GM12878 (cell line): ENCODE measurements around the gene ETV6. TPM values are rescaled to one million over a fixed set of nuclear protein-coding genes. Genes with fewer than 3 reads are reported as not detected.

Experiments
- ATAC-seq: fragments of 200-7000 bp; cut with Tn5 transposase; 3 replicates; pipeline ENCODE4 v1.9.1; 2020; ENCODE audit warnings: mild to moderate bottlenecking, moderate library complexity
- BruUV-seq: library from RNA; stranded (reverse); fragments of 400-500 nt; replicated peaks from 2 replicates; lab custom pipeline; 2021; lab: Mats Ljungman, UMichigan
- CTCF ChIA-PET: fragments of 300-600 bp; sonication (Branson Sonifier 250); formaldehyde crosslinking; extraction: SDS; loops from one replicate; lab custom pipeline; 2021; ENCODE audit warnings: inconsistent platforms; lab: Yijun Ruan, JAX
- POLR2A ChIA-PET: fragments of 350-600 bp; formaldehyde crosslinking; extraction: SDS; loops from one replicate; lab custom pipeline; 2021; ENCODE audit warnings: inconsistent platforms; lab: Charles Lee
- RAD21 ChIA-PET: fragments of 300-600 bp; sonication (Branson Sonifier 250); formaldehyde crosslinking; loops from one replicate; lab custom pipeline; 2023; ENCODE audit warnings: antibody characterized with exemption; ENCODE audit not compliant: unreplicated experiment; lab: Charles Lee
- SMC1A ChIA-PET: fragments of 300-600 bp; sonication (Branson Sonifier 250); formaldehyde crosslinking; loops from one replicate; lab custom pipeline; 2023; ENCODE audit not compliant: unreplicated experiment, uncharacterized antibody; lab: Charles Lee
- DNase-seq: peaks from one replicate; pipeline ENCODE4 v3.0.0-alpha.2; 2011; ENCODE audit warnings: low read depth, low spot score
- FAIRE-seq: peaks from 3 replicates; lab custom pipeline; 2011; peaks lifted over from hg19 to GRCh38; lab: Jason Lieb, UNC
- H2AFZ ChIP-seq: 2 replicates; pipeline ENCODE4 v1.6.0; 2011; ENCODE audit warnings: low read depth, low read length, control low read depth; ENCODE audit not compliant: control insufficient read depth
- H3K27ac ChIP-seq: 2 replicates; pipeline ENCODE4 v1.5.1; 2011; ENCODE audit warnings: control low read depth; ENCODE audit not compliant: control insufficient read depth, insufficient read depth
- H3K27me3 ChIP-seq, 2 experiments: replicated peaks in 1 of 2; 2 replicates each; pipeline versions ENCODE4 v1.6.0 to v1.6.1; 2011; ENCODE audit warnings: low read length in 1 of 2; ENCODE audit not compliant: control insufficient read depth in 2 of 2, insufficient read depth in 2 of 2
- H3K36me3 ChIP-seq, 2 experiments: 2 replicates each; pipeline ENCODE4 v1.5.1; 2011; ENCODE audit warnings: low read length in 1 of 2; ENCODE audit not compliant: control insufficient read depth in 2 of 2, insufficient read depth in 2 of 2
- H3K4me1 ChIP-seq: 2 replicates; pipeline ENCODE4 v1.6.1; 2011; ENCODE audit warnings: mild to moderate bottlenecking, low read length, moderate library complexity, mixed read lengths; ENCODE audit not compliant: control insufficient read depth, insufficient read depth
- H3K4me2 ChIP-seq: 2 replicates; pipeline ENCODE4 v1.6.0; 2011; ENCODE audit warnings: control low read depth; ENCODE audit not compliant: control insufficient read depth, insufficient read depth
- H3K4me3 ChIP-seq: fragments of 200-600 bp; sonication (generic); 2 replicates; pipeline ENCODE4 v1.5.1; 2016
- H3K79me2 ChIP-seq: 2 replicates; pipeline ENCODE4 v1.6.0; 2011; ENCODE audit warnings: low read length; ENCODE audit not compliant: control insufficient read depth, insufficient read depth
- H3K9ac ChIP-seq: 2 replicates; pipeline ENCODE4 v1.8.0; 2011; ENCODE audit warnings: low read length, control low read depth, mixed read lengths; ENCODE audit not compliant: control insufficient read depth, insufficient read depth
- H3K9me3 ChIP-seq: replicated peaks from 3 replicates; pipeline ENCODE4 v1.5.1; 2011; ENCODE audit warnings: mild to moderate bottlenecking, low read length; ENCODE audit not compliant: control insufficient read depth, insufficient read depth
- H4K20me1 ChIP-seq: 2 replicates; pipeline ENCODE4 v1.6.0; 2011; ENCODE audit not compliant: control insufficient read depth, insufficient read depth
- CHD4 ChIP-seq: fragments of 200-600 bp; sonication (generic); IDR thresholded peaks from 2 replicates; pipeline ENCODE4 v1.6.1; 2016; ENCODE audit warnings: mild to moderate bottlenecking
- JUNB ChIP-seq: IDR thresholded peaks from 2 replicates; pipeline ENCODE4 v1.6.1; 2016; ENCODE audit warnings: antibody characterized with exemption, mild to moderate bottlenecking
- MEF2B ChIP-seq: fragments of 450-650 bp; IDR thresholded peaks from 2 replicates; pipeline ENCODE4 v1.6.1; 2018; ENCODE audit warnings: mild to moderate bottlenecking, moderate library complexity; ENCODE audit not compliant: partially characterized antibody, poor library complexity, severe bottlenecking
- NBN ChIP-seq: fragments of 450-650 bp; IDR thresholded peaks from 2 replicates; pipeline ENCODE4 v1.6.1; 2016
- RUNX3 ChIP-seq: IDR thresholded peaks from 2 replicates; pipeline ENCODE4 v1.6.1; 2012; ENCODE audit warnings: low read length, inconsistent platforms
- SMC3 ChIP-seq: IDR thresholded peaks from 2 replicates; pipeline ENCODE4 v1.6.1; 2011; ENCODE audit warnings: low read length, improper control_type of control experiment, borderline replicate concordance
- SRF ChIP-seq, 2 experiments: IDR thresholded peaks; 2 replicates each; pipeline ENCODE4 v1.6.1; 2011; ENCODE audit warnings: low read depth in 2 of 2, low read length in 2 of 2, mild to moderate bottlenecking in 1 of 2, moderate library complexity in 1 of 2
- TBL1XR1 ChIP-seq: IDR thresholded peaks from 2 replicates; pipeline ENCODE4 v1.6.1; 2012; ENCODE audit warnings: low read depth, low read length, improper control_type of control experiment
- TCF3 ChIP-seq: IDR thresholded peaks from 2 replicates; pipeline ENCODE4 v1.6.1; 2012; ENCODE audit warnings: low read depth, mild to moderate bottlenecking, low read length, borderline replicate concordance; ENCODE audit not compliant: insufficient read depth
- WGBS: methylation state at CpG from one replicate; pipeline ENCODE4 v1.1.6; 2016; ENCODE audit warnings: low lambda C conversion rate; ENCODE audit not compliant: insufficient replicate concordance, insufficient coverage; ENCODE audit errors: missing lambda C conversion rate; 5-methylcytosine and 5-hydroxymethylcytosine counted together
- in situ Hi-C: fragments of 300-500 bp; cut with MboI; formaldehyde crosslinking; loops from 9 replicates; pipeline ENCODE4 v1.14.3; 2018; ENCODE audit warnings: mixed read lengths
- intact Hi-C: fragments of 100-400 bp; cut with micrococcal nuclease; formaldehyde crosslinking; loops from one replicate; pipeline ENCODE4 v1.14.2; 2022; ENCODE audit not compliant: unreplicated experiment
- polyA plus RNA-seq, 11 experiments: library from polyadenylated mRNA; depleted of rRNA in 4 of 11; unstranded in 6 of 11; stranded (reverse) in 5 of 11; fragments of >200 nt; fragmentation: Nextera tagmentation in 4 of 11; fragmentation: Illumina TruSeq in 1 of 11; extraction: Ambion mirVana in 4 of 11; extraction: Trizol in 1 of 11; gene quantifications; 1 replicate in 1 of 11; 2 replicates in 10 of 11; pipeline versions ENCODE4 v1.2.1 to v1.2.3, GENCODE V29; 2011 to 2016; ENCODE audit warnings: inconsistent platforms in 2 of 11, missing spikeins in 2 of 11, low read depth in 1 of 11
- total RNA-seq, 4 experiments: library from RNA; depleted of rRNA in 3 of 4; stranded (reverse); fragments of >200 nt in 3 of 4; fragmentation: Illumina TruSeq in 1 of 4; extraction: Trizol in 1 of 4; gene quantifications; 2 replicates each; pipeline versions ENCODE4 v1.2.1 to v1.2.3, GENCODE V29; 2013 to 2021
- TF ChIP-seq, protein P1 (sequence below): IDR thresholded peaks from 2 replicates; pipeline ENCODE4 v1.6.1; 2011; ENCODE audit warnings: borderline replicate concordance, low read depth, mild to moderate bottlenecking, moderate library complexity, mixed read lengths, low read length; ENCODE audit not compliant: insufficient read depth; ENCODE audit errors: extremely low read length
- TF ChIP-seq, protein P2 (sequence below): fragments of 450-650 bp; IDR thresholded peaks from 2 replicates; pipeline ENCODE4 v1.6.1; 2014; ENCODE audit warnings: mild to moderate bottlenecking
- TF ChIP-seq, protein P3 (sequence below): fragments of 450-650 bp; IDR thresholded peaks from 2 replicates; pipeline ENCODE4 v1.6.1; 2017; ENCODE audit warnings: mild to moderate bottlenecking, low read depth, inconsistent platforms; ENCODE audit not compliant: poor library complexity, severe bottlenecking

ETV6 gene
- total and polyA plus RNA-seq, 10 of the 15 experiments (the other 5 are each of a cell fraction or from before 2014, with no cell fraction given) = 6.6 to 74.8 (median 24.6) TPM

DNA sequence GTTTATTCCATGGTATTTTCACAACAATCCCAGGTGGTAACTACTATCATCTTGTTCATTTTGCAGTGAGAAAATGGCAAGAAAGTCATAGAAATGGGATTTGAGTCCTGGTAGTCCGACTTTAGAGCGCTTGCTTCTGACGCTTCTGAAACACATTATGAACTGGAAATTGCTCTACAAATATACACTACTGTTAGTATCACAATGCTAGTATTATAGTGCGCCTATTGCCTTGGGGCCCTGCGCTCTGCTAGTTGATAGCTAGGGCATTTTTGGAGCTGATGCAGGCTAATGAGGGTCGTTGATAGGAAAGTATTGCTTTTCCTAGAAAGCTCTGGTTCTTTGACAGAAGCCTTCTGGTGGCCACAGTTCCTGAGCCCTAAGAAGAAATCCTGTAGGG, 61.0 kb downstream of the ETV6 start (continued):
- TF ChIP-seq, protein P1, sequence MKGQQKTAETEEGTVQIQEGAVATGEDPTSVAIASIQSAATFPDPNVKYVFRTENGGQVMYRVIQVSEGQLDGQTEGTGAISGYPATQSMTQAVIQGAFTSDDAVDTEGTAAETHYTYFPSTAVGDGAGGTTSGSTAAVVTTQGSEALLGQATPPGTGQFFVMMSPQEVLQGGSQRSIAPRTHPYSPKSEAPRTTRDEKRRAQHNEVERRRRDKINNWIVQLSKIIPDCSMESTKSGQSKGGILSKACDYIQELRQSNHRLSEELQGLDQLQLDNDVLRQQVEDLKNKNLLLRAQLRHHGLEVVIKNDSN = no peak
- TF ChIP-seq, protein P2, sequence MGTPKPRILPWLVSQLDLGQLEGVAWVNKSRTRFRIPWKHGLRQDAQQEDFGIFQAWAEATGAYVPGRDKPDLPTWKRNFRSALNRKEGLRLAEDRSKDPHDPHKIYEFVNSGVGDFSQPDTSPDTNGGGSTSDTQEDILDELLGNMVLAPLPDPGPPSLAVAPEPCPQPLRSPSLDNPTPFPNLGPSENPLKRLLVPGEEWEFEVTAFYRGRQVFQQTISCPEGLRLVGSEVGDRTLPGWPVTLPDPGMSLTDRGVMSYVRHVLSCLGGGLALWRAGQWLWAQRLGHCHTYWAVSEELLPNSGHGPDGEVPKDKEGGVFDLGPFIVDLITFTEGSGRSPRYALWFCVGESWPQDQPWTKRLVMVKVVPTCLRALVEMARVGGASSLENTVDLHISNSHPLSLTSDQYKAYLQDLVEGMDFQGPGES = no peak
- TF ChIP-seq TCF3 (no peak), RUNX3 (no peak), NBN (no peak), SRF (IDR thresholded peaks at IDR 0.05; ENCODE audit: low read depth in 2 of 2, low read length in 2 of 2) (no peak), JUNB (no peak)

DNA sequence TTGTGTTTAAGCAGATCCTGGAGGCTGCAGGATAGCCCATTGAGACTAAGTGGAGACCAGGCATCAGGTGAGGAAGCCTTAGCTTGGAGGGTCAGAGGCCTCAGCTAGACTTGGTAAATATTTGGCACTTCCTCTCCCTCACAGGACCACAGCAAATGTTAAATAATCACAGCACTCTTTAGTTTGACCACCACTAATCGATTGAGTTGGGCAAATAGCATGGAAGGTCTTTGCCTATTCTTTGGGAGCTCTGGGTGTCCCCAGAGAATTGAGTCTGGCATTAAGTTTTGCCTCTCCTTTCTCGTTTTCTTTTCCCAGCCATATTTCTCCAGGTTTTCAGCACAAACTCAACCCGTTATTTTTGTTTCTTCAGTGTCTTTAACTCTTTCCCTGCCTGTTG, 61.4 kb downstream of the ETV6 start:
- Histone ChIP-seq H3K27ac (no peak overlapping the region), H3K4me2 (no peak overlapping the region), H3K4me1 (no peaks in the 10 kb centered on the region; the same call in 1 of the 2 replicates)
- ATAC-seq (no peak), FAIRE-seq (no peak), DNase-seq (no peak)
- ChIA-PET CTCF (no interaction called here), POLR2A (interaction anchor here (0.6 to 1.4 kb wide), 2 partner anchors 11 to 142 kb away, joined by 3 to 5 read pairs; no protein-coding TSS in a partner anchor)
- no TSS peak for BruUV-seq
- in situ Hi-C loops = no loop called here
- TF ChIP-seq, protein P3, sequence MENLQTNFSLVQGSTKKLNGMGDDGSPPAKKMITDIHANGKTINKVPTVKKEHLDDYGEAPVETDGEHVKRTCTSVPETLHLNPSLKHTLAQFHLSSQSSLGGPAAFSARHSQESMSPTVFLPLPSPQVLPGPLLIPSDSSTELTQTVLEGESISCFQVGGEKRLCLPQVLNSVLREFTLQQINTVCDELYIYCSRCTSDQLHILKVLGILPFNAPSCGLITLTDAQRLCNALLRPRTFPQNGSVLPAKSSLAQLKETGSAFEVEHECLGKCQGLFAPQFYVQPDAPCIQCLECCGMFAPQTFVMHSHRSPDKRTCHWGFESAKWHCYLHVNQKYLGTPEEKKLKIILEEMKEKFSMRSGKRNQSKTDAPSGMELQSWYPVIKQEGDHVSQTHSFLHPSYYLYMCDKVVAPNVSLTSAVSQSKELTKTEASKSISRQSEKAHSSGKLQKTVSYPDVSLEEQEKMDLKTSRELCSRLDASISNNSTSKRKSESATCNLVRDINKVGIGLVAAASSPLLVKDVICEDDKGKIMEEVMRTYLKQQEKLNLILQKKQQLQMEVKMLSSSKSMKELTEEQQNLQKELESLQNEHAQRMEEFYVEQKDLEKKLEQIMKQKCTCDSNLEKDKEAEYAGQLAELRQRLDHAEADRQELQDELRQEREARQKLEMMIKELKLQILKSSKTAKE = no peak
- TF ChIP-seq MEF2B (peak; percentile 52), CHD4 (no peak), TBL1XR1 (no peak), SMC3 (no peak)
- TF ChIP-seq, all 136 proteins: peak for 1
- 98% methylated on average over 3 of the region's 3 CpGs for WGBS
- Histone ChIP-seq H4K20me1 (peaks cover 4% of the 10 kb centered on the region; the same call in 1 of the 2 replicates), H3K9me3 (no peaks in the 10 kb centered on the region), H2AFZ (no peak overlapping the region), H3K79me2 (peaks cover 93% of the 10 kb centered on the region), H3K9ac (no peak overlapping the region), H3K36me3 (peaks cover 8 to 41% of the 10 kb centered on the region in 2 experiments), H3K4me3 (no peak overlapping the region), H3K27me3 (no peaks in the 10 kb centered on the region)
- ChIA-PET RAD21 (no interaction called here), SMC1A (interaction anchor here (1.4 kb wide), 1 partner anchor 16 kb away, joined by 3 read pairs; no protein-coding TSS in a partner anchor)
- intact Hi-C loops = no loop called here
